Prostate gland (tissue), 2 donors: ENCODE measurements around the gene MIPOL1.

ENCODE experiments used
- CTCF ChIP-seq, 4 experiments: fragments of 200-600 bp in 2 of 4; fragments of 450-650 bp in 2 of 4; sonication (generic) in 2 of 4; IDR thresholded peaks; 1 replicate in 3 of 4; 2 replicates in 1 of 4; pipeline ENCODE4 v1.5.1; 2016 to 2019; ENCODE audit warnings: antibody characterized with exemption in 4 of 4, mild to moderate bottlenecking in 2 of 4, moderate library complexity in 2 of 4
- POLR2A ChIP-seq: fragments of 450-650 bp; IDR thresholded peaks from one replicate; pipeline ENCODE4 v1.6.1; 2016; ENCODE audit warnings: antibody characterized with exemption, mild to moderate bottlenecking
- POLR2AphosphoS5 ChIP-seq: sonication (generic); formaldehyde crosslinking; IDR thresholded peaks from one replicate; pipeline ENCODE4 v1.6.1; 2017; ENCODE audit warnings: antibody characterized with exemption

DNA sequence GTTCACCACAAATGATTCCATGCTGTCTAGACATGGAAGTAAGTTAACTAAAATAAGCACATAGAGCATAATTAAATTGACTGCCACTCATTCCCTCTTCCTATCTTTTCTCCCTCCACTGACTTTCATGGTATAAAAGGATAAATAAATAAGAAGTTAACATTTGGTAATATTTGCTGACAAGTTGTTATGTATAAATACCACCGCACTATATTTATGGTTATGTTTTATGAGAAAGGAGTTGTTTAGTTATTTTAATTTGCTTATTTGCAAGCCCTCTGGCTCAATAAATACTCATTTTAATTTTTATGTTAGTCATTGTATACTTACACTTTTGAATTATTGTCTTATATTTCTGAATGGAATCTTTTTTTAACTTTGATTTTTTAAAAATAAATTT, 113.5 kb downstream of the MIPOL1 start:
- TF ChIP-seq POLR2A (no peak), CTCF (IDR thresholded peaks at IDR 0.05) (no peak), POLR2AphosphoS5 (no peak)
